GM19099 (cell line): ENCODE data around the gene TCN2.
A peak's percentile ranks its signal among the peaks of the same experiment; 100 is the strongest.

ENCODE experiments used
- POLR2A ChIP-seq: IDR thresholded peaks from 3 replicates; pipeline ENCODE4 v1.6.1; 2011; ENCODE audit warnings: low read depth; ENCODE audit not compliant: insufficient read length; ENCODE audit errors: extremely low read depth

Gene TCN2

DNA sequence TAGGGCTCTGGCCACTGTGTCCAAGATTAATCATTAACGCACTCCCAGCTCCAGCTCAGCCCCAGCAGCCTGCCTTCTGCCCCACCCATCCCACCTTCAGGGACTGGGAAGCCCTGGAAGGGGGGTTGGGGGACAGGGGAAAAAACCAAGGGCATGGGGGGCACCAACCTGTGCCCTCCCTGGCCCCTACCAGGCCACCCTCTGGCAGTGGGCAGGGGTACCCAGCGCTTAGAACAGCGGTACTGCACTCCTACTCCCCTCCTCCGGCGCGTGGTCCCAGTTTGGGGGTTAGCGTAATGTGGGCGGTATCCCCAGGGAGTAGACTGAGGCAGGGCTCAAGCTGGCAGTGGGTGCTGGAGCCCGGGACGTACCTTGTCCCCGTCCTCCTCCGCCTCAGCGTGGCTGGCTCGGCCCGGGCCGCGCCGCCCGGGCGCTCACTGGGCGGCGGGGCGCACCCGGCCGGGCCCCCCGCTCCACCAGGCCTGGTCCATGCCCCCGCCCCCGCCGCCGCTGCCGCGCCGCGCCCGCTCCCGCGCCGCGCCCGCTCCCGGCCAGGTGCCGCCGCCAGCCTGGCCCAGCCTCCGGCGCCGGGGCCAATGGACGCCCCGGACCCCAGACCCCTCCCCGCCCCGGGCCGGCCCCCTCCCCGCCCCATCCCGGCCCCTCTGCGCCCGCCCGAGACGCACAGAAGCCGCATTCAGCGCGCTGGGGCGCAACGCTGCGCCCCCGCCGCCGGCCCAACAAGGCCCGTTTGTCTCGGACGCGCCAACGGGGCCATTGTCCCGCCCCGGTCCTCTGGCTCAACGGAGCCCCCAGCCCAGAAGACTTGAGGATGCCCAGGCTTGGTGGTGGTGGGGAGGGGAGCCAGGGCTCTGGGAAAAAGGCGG, 32.6 kb upstream of the TCN2 start, which contains the start of gene GAL3ST1:
TSS of gene GAL3ST1 (minus strand) at position 571 of the 887 bp plus-strand sequence. CDS start 17,273 bp downstream, outside the sequence.
- no peak for TF ChIP-seq POLR2A

DNA sequence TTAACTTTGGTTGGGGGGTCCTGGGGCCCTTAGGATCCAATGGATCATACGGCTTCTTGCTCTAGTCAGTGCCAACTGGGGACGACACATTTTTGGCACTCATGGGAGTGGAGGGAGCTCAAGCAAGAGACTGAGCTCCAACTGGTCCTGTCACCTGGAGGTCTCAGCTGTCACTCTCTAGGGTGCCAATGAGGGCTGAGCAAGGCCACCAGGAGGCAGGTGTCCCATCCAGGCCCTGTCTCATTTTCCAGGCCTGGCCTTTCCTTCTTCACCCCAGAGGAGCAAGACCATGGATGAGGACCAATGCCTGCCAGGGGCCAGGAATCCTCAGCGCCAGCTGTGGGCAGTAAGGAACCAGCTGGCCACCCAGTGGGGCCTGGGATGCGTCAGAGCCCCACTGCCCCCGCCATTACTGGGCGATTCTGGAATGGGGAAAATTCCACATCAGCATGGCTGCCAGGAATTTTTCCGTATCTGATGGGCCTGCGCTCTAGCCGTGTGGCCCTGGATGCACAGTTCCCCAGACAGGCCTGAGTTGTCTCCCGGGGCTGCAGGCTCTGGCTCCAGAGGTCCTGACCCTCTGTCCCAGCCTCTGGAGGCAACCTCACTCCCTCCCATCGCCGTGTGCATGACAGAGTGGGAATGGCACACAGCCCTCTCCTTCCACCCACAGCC, 31.8 kb upstream of the TCN2 start:
- no peak for TF ChIP-seq POLR2A

DNA sequence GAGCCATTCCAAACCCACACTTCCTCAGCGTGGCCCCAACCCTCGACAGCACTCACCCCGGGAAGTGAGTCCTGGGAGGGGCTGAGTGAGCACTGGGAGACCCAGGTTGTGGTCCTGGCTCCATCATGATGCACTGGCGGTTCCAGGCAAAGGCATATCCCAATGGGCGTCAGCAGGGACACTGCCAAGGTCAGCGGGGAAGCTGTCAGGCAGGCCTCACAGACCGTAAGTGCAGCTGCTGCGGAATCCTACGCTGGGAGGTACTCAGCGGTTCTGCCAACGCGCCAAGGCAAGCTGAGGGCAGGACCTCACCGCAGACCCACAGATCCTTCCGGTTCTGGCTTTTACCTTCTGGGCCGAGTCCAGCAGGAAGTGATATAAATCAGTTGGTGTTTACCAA, 31.1 kb upstream of the TCN2 start:
- no peak for TF ChIP-seq POLR2A

DNA sequence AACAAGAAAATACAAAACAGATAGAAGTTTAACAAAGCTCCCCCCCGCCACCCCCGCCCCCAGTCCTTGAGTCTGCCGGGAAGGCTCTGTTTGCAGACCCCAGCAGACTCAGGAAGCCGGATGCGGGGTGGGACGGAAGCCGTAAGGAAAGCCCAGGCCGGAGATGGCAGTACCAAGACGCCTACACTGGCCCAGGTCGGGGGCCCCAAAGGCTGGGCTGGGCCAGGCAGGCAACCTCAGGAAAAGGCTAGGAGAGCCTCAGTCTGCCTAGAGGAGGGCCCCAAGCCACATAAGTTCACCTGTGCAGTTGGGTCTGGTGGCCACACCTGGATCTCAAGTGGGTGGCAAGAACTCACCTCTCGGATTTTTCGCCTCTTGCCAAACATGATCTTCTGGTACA, 28.5 kb upstream of the TCN2 start:
- no peak for TF ChIP-seq POLR2A

DNA sequence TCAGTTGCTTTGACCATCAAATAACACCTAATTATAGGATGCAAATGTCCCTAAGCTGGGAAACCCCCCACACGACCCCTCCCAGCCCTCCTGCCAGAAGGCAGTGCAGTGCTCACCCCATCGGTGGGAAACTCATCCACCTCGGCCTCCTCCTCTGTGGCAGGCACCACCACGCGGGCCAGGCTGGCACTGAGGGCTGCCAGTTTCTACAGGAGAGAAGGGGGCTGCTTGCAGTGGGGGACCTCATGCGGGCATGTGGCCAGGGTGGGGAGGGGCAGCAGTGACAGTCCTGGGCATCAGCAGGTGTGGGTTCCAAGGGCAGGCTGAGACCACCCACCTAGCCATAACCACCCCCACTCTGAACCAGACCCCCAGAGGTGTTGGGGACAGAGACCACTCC, 26.1 kb upstream of the TCN2 start:
- TF ChIP-seq POLR2A, result no peak

DNA sequence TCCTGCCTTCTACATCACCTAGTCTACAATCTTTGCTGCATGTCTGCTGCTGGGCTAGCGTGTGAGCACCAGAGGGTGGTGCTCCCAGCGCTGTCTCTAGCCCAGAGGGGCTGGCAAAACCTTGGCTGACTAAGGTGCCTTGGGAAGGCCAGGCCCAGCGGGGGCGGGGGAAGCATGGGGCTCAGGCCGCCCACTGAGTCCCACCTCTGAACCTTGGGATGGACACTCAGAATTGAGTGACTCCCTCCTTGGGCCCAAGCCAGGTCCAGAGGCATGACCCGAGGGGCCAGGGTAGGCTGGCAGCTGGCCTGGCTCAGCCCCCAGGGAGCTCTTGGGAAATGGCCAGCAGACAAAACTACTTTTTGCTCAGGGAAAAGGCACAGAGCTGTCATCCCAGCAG, 24.9 kb upstream of the TCN2 start:
- no peak for TF ChIP-seq POLR2A

DNA sequence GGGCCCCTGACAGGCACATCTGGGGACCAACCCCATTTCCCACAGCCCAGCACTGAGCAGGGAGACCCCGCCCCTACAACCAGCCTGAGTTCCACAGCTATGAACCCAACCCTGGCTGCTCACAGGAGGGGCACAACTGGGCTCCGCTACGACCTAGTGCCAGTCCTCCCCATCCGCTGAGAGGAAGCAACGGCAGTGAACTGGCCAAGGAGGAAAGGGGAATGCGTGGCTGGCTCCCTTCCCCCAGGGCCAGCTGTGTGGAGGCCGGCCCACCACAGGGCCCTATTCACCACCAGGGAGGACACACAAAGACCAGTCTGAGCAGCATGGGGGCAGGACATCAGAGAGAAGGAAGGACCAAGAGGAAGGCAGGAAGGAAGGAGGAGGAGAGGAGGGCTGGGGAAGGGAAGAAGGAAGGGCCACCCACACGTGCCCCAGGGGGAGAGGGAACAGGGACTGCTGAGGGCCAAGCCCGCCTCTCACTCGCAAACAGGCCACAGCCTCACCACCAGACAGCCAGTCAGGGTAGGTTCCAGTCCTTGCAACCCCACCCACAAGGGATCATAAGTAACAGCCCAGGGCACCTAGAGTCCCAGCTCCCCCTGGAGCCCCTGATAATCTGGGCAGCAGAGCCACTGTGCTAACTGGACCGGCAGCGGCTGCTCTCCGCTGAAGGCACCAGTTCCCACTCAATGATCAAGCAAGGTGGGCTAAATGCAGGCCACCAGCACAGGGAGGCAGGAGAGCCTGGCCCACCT, 24.0 kb upstream of the TCN2 start:
- no peak for TF ChIP-seq POLR2A

DNA sequence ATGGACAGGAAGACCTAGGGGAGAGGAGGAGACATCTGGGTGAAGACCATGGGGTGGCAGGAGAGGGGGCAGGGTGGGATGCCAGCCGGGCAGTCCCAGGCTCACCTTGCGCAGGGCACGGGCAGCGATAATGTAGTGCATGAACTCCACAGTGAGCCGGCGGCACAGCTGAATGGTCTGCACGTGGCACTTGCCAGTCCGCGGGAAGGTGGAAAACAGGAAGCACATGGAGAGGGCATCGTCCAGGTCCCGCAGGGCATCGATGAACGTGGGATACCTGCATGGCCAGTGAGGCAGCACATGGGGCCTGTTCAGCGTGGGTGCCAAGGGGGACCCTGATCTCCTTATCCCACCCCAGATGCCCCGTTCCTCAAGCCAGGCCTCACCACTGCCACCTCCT, 22.5 kb upstream of the TCN2 start:
- TF ChIP-seq POLR2A, result no peak

DNA sequence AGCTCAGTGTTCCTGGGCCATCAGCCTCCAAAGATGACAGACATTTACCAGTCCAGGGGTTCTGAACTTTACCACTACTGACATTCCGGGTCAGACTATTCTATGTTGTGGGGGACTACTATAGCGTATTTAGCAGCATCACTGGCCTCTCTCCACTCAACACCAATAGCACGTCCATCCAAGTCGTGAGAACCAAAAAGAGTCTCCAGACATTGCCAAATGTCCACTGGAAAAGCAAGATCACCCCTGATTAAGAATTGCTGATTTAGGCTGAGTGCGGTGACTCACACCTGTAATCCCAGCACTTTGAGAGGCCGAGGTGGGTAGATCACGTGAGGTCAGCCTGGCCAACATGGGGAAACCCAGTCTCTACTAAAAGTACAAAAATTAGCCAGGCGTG, 20.6 kb upstream of the TCN2 start:
- no peak for TF ChIP-seq POLR2A

DNA sequence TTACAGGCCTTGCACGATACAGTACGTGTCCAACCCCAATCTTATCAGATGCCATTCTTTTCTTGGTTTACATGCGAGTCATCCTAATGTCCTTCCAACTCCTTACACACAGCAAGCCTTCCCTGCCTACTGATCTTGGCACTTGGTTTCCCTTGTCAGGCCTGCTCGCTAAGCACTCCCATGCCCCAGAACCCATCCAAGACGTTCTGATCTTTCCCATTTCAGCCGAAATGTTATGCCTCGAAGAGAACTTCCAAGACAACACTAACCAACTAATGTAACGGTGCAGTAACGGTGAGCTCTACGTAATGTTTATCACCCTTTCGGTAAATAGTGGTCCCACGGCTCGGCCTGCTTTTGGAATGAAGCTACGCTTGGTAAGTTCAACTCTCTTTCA, 15.8 kb upstream of the TCN2 start:
- no peak for TF ChIP-seq POLR2A

DNA sequence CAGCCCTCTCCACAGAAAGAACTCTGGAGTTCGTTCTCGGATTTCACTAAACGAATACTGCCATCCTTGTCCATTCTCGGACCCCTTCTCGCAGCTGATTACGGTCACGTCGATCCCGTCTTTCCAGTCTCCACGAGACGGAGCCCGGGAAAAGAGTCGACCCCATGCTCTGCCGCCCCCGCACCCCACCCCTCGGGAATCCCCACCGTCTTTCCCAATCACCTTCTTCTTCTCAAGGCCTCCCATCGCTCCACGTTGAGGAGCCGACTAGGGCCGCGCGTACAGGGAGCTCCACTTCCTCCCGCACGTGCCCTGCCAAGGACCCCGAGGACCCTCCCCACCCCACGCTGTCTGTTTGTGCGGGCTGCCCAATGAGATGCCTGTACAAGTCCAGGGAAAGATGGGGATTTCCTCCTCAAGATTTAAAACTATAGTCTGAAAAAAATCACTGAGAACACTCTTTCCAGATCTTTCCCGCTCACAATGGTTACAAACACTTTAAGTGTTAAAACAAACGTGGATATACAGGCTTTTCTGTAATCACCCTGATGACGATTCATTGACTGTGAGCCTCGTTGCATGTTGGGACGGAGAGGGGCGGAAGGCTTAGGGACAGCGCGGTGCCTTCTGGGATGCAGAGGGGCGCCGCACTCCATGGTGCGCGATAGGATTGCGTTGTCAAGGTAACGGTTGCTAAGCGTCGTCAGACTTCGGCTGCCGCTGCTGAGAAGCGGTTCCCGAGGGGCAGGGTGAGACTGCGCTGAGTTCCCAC, 15.2 kb upstream of the TCN2 start, which contains the start of gene PES1:
TSS of gene PES1 (minus strand) at position 323 of the 772 bp plus-strand sequence. CDS start at position 246, 77 bp downstream.
- TF ChIP-seq POLR2A, result peak; percentile 74

DNA sequence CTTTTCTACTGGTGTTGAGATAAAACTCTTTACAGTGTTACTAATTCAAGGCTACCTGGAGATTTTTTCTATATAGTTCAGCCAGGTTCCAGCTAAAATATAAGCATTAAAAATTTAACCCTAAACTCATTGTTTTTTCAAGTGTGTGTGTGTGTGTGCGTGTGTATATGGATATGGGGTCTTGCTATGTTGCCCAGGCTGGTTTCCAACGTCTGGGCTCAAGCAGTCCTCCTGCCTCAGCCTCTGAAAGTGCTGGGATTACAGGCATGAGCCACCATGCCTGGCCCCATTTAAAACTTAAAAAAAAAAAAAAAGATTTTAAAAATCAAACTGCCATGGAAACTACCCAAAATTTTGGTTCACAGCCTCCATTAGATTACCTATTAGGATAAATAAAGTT, 10.8 kb upstream of the TCN2 start:
- TF ChIP-seq POLR2A, result no peak

DNA sequence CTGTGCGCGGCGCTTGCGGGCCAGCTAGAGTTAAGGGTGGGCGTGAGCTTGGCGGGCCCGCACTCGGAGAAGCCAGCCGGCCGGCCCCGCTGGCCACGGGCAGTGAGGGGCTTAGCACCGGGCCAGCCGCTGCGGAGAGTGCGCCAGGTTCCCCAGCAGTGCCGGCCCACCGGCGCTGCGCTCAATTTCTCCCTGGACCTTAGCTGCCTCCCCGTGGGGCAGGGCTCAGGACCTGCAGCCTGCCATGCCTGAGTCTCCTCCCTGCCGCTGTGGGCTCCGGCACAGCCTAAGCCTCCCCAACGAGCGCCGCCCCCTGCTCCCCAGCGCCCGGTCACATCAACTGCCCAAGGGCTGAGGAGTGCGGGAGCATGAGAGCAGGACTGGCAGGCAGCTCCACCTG, 10.1 kb upstream of the TCN2 start:
- no peak for TF ChIP-seq POLR2A

DNA sequence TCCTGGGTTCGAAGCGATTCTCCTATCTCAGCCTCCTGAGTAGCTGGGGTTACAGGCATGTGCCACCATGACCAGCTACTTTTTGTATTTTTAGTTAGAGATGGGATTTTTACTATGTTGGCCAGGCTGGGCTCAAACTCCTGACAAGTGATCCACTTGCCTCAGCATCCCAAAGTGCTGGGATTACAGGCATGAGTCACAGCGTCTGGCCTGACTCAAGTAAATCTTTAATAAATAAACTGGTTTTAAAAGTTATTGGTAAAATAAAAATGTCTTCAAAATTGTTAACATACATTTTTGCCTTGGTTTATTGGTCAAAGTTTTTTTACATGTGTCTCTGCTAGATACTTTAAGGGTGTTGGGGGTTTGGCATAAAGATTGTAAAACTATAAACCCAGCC, 8.0 kb upstream of the TCN2 start:
- TF ChIP-seq POLR2A, result no peak

DNA sequence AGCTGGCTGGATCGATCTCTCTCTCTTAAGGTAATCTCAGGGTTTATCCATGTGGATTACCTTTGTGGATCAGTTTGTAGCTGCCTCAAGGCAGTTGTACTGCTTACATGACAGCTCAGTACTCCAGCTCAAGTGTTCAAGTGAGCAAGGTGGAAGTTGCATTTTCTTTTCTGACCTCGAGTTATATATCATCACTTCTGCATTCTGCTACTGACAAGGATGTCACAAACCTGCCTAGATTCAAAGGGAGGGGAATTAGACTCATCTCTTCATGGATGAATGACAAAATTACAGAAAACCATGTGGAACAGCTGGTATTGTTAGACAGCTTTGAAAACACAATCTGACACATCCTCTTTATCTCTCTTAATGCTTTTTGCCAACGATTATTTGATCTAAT, 6.1 kb upstream of the TCN2 start:
- no peak for TF ChIP-seq POLR2A
